Right lung (tissue), 5 donors: ENCODE results near the gene PRDM2. TPM values are rescaled to one million over a fixed set of nuclear protein-coding genes. Genes with fewer than 3 reads are reported as not detected.

ENCODE experiments used
- DNase-seq, 2 donors: peaks; one replicate each; pipeline ENCODE4 v3.0.0-alpha.2; 2013
- polyA plus RNA-seq, 5 donors: library from polyadenylated mRNA; unstranded; fragments of 120-200 nt; gene quantifications; one replicate each; pipeline versions ENCODE4 v1.2.1 to v1.2.3, GENCODE V29; 2013; ENCODE audit warnings: inconsistent platforms in 1 of 5, low replicate concordance in 1 of 5; ENCODE audit not compliant: insufficient read length in 5 of 5, insufficient read depth in 1 of 5

PRDM2 gene
- polyA plus RNA-seq, 5 donors, result 40.5 to 47.9 (median 42.6) TPM

GRCh38 chr1:13730751-13731482 lies 30.9 kb downstream of the PRDM2 start:
- no peak for DNase-seq

- no peak for DNase-seq
These were observed 31.9 kb downstream of the PRDM2 start for GRCh38 chr1:13731897-13732296.

GRCh38 chr1:13732971-13733667 lies 33.1 kb downstream of the PRDM2 start:
- no peak for DNase-seq

- no peak for DNase-seq
These were observed 33.7 kb downstream of the PRDM2 start for GRCh38 chr1:13733711-13734110.

- DNase-seq, result no peak
These were observed 35.4 kb downstream of the PRDM2 start for GRCh38 chr1:13735168-13735930.

GRCh38 chr1:13737398-13737797 lies 37.4 kb downstream of the PRDM2 start:
- DNase-seq, result no peak

- DNase-seq, result no peak
These were observed 46.4 kb downstream of the PRDM2 start for GRCh38 chr1:13746342-13746741.

- DNase-seq, result peak; percentile 96
These were observed 48.9 kb downstream of the PRDM2 start for GRCh38 chr1:13748610-13749505.

- DNase-seq, result peak in 1 of 2 donors; percentile 42
These were observed 49.8 kb downstream of the PRDM2 start for GRCh38 chr1:13749543-13750341.

- DNase-seq, result no peak
These were observed 51.5 kb downstream of the PRDM2 start for GRCh38 chr1:13751458-13751871.

- DNase-seq, result no peak
These were observed 52.0 kb downstream of the PRDM2 start for GRCh38 chr1:13751985-13752384.

GRCh38 chr1:13752852-13753251 lies 52.9 kb downstream of the PRDM2 start:
- no peak for DNase-seq

GRCh38 chr1:13753636-13754402 lies 53.8 kb downstream of the PRDM2 start:
- no peak for DNase-seq

GRCh38 chr1:13754510-13755103 lies 54.6 kb downstream of the PRDM2 start:
- no peak for DNase-seq

- DNase-seq, result no peak
These were observed 56.7 kb downstream of the PRDM2 start for GRCh38 chr1:13756557-13757315.

GRCh38 chr1:13757693-13758092 lies 57.7 kb downstream of the PRDM2 start:
- DNase-seq, result no peak

- DNase-seq, result peak; percentile 57 to 64
These were observed 59.1 kb downstream of the PRDM2 start for GRCh38 chr1:13759072-13759471.

GRCh38 chr1:13760340-13760739 lies 60.4 kb downstream of the PRDM2 start:
- DNase-seq, result no peak

- DNase-seq, result no peak
These were observed 60.9 kb downstream of the PRDM2 start for GRCh38 chr1:13760921-13761320.
